Stimulated activated CD8-positive, alpha-beta memory T cell treated with anti-CD3 and anti-CD28 coated beads, Interleukin-15, amount 100 ng/mL, for 48 hours (primary cell): ENCODE results near the gene PDCD11.
"Not testable (repeated sequence)": the region's sequence is repeated elsewhere in the genome, so short reads cannot be mapped to it uniquely, and the experiment has no call there.

Experiments
- DNase-seq, 2 donors: peaks; one replicate each; pipeline ENCODE4 v3.0.0-alpha.2; 2020; ENCODE audit warnings: low read depth in 2 of 2

PDCD11 gene

DNA sequence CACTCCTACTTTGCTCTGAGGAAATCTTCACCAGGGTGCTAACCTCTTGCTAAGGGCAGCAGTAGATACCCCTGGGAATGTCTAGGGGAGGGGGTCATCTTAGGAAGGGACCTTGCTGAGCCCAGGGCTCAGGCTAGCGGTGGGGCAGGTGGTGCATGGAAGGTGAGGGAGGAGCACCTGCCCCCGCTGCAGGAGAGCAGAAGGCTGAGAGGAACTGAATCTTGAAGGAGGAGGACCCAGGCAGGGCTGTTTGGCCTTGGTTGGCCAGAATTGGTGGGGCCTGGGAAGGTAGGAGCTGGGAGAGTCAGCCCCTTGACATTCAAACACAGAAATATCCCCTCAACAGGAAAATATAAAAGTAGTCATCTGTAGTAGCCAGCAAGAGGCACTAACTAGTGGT, 75.6 kb downstream of the PDCD11 start:
- no peak for DNase-seq

DNA sequence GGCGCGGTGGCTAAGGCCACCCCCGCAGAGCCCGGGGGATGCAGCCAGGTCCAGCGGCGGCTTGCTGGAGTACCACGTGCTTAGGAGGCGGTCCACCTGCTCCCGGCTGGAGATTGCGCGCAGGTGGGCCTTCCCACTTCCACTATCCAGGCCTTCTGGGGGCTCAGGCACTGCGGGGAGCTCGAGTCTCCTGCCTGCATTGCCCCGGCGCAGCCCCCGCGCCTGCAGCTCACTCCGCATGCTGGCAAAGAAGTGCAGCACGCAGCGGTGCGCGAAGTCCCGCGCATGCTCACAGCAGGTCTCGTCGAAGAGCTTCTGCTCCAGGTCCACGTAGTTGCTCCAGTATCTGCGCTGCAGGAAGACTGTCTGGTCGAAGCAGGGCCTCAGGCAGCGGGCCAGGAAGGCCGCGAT, 76.8 kb downstream of the PDCD11 start:
- no peak for DNase-seq

DNA sequence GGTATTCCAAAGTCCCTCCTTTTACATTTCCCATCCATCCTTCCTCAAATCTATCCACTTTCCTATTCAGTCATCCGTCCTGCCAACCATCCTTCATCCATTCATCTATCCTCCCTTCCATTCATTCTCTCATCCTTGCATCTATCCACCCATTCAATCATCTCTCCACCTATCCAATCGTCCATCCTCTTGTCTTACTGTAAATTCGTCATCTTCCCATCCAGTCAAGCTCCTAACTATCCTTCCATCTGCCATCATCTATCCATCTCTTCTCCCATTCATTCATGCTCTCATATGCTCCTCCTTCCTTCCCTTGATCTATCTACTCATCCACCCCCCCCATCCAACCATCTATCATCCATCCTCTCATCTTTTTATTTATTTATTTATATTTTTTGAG, 77.7 kb downstream of the PDCD11 start:
- no peak for DNase-seq

DNA sequence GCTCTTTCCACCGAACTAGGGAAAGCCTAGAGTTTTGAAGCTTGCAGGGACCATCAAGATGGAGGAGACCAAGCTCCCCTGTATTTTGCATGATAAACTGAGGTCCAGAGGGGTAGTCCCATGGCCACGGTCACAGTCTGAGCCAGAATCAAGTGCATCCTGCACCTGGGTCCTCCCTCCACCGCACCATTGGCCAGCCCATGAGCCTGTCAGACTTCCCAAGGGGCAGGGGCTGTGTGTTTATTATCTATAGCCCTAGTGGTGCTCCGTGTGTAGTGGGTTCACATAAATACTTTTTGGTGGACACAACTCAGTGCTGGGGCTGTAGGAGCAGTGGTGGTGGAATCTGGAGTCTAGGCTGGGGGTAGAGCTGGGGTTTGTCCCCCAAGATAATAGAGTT, 79.0 kb downstream of the PDCD11 start:
- no peak for DNase-seq

DNA sequence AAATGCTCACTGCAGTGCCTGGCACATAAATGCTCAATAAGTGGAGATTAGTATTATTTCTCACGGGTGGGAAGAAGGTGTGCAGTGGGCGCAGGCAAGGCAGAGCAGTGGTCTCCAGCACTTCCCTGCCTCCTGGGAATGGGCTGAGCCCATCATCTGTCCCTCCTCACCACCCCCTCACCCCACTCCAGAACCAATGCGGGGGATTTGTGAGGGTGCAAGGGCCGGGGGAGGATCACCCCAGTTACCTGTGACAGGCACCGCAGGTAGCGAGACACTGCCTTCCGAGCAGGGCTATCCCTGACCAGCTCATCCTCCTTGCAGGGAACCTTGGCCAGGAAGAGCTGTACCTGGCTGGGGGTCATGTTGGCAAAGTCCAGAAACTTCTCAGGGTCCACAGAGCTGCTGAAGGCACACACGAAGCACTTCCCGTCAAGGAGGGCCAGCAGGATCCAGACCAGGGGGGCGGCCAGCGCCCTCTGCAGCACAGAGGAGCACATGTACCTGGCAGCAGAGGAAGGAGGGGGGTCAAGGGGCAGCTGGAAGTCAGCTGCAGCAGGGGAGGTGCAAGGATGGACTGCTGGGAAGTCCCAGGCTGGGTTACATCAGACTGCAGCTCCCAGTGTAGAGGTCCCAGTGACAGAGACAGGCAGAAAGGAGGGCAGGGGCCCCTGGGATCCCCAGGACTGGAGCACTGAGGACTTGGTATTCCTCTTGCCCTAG, 79.8 kb downstream of the PDCD11 start:
- no peak for DNase-seq

DNA sequence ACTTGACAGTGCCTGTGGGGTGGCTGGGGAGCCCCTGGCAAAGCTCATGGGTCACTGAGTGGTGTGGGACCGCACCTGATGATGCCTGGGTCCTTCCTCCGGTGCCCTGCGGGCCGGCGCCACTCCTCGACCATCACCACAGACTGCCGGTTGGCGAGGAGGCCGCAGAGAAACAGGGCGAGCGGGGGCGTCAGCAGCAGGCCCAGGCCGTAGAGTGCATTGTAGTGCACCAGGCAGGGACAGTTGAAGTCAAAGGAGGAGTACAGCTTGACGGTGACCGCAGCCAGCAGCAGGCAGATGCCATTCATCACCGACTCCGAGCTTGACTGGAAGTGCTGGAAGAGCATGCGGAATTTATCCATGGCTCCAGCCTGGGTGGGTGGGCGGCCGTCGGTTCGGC, 82.2 kb downstream of the PDCD11 start:
- no peak for DNase-seq

DNA sequence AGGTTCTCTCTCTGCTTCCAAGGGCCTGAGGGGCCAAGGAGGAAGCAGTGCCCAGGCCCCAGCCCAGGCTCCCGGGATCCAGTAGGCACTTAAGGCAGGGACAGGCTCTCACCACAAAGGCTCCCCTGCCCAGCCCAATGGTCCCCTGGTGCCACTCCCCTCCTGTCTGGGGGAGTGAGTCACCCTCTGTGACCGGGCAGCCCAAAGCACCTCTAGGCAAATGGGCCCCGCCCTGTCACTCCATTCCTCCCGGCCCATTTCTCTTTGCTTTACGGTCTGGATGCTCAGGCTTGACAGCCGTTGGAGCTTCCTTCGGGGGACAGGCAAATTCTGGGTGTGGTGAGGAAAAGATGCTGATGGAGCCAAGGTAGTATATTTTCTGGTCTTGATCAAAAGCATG, 82.7 kb downstream of the PDCD11 start, which contains the start of gene CALHM3:
TSS of gene CALHM3 (minus strand) at position 106 of the 400 bp plus-strand sequence. CDS start 208 bp downstream, outside the sequence.
- no peak for DNase-seq

DNA sequence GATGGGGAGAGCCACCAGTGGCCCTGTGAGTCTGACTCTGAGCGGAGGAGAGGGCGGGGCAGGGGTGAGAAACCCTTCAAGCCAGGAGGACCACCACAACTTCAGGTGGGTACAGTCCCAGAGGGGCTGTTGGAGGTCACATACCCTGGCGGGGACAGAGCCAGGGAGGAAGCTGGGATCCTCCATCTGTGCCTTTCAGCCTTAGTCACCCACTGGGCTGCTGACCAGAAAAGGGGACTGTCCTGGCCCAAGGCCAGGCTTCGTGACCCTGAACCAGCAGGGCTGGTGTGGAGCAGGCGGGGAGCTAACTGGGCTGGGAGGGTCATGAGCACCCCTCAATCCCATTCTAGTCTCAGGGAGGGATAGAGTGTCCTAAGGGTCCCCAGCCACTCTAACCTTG, 84.1 kb downstream of the PDCD11 start:
- no peak for DNase-seq

DNA sequence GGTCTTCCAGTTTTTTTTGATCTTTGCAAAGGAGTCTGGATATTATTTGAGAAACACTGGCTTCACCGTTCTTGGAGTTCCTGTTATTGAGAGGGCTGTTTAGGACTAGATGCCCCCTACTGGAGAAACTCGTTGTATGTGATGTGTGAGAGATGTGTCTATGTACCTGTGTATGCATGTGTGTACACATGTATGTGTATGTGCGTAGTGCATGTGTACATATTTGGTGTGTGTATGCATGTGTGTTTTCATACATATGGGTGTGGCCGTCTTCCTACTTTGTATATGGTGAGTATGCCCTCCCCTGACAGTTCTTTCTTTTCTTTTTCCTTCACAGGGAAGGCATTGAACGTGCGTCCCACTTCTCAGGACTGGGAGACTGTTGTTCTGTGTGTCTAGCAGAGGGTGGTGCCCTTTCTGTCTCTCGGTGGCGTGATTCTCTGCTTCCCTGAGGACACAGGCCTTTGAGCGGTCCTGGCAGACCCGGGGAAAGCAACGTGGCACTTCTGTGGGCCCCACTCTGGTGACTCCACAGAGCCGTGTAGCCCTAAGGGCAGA, 85.6 kb downstream of the PDCD11 start:
- DNase-seq: no peak

DNA sequence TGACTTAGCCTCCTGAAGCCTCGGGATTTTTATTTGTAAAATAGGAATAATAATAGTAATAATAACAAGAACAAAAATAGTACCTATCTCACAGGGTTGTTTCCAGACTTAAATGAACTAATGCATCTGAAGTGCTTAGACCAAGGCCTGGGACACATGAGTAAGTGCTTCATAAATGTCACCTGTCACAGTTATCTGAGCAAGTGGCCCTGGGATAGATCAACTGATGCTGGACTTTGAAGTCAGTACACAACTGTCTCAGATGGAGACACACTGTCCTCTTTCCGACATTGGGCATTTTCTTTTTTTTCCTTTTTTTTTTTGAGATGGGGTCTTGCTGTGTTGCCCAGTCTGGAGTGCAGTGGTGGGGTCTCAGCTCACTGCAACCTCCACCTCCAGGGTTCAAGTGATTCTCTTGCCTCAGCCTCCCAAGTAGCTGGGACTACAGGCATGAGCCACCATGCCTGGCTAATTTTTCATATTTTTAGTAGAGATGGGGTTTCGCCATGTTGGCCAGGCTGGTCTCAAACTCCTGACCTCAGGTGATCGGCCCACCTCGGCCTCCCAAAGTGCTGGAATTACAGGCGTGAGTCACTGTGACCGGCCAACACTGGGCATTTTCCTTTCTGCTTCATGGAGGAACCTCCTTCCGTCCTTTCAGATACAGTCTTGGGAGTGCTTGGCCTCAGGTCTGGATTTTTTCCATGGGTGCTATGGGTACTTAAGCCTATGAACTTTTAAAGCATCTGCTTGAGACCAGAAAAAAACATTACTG, 90.4 kb downstream of the PDCD11 start:
- DNase-seq: not testable (repeated sequence)

DNA sequence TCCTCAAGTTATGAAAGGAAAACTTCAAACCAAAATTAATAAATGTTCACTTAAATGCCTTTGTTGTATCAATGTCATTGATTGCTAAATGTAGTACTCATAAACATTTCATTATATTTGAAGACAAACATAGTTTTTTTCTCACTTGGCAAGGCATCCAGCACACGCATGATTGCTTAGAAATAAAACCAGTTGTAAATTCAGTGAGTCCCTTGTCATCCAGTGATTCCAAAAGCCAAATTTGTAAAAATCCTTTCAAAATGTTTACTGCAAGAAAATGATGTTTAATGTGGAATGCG, 90.9 kb downstream of the PDCD11 start:
- DNase-seq: no peak

DNA sequence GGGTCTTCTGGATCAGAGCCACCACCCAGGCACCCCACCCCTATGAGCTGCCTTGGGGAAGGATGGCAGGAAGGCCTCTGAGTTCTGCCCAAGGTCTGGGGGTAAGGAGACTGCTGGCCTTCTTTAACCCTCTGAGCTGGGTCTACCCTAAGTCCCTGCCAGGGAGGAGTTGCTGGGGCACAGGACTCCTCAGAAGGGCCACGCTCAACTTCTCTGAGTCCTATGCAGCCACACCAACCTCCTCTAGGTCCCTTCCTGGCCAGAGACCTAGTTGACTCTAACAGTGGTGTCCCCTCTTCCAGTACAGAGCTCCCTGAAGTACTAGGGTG, 94.5 kb downstream of the PDCD11 start:
- DNase-seq: no peak

DNA sequence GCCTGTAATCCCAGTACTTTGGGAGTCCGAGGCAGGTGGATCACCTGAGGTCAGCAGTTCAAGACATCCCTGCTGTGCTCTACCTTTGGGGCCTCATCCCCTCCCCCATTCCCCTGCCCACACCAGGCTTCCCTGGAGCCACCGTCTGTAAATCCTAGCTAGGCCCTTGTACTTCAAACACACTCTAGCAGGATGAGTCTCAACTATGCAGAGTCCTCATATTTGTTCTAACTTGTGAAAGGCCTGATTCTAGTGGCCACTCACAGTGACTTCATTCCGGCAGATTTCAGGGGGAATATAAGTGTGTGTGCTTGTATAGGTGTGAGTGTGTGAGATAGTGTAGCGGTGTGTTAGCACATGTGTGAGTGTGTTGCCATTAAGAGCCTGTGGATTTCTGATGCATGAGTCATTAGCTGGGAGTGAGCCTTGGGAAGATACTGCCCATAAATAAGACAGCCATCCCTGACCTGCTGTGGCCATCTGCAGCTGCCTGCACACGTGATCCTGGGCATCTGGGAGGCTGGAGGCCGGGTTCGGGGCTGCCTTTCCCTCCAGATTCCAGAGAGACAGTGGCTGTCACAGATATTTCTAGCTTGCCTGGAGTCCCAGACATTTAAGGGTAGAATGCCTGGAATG, 95.4 kb downstream of the PDCD11 start:
- no peak for DNase-seq

DNA sequence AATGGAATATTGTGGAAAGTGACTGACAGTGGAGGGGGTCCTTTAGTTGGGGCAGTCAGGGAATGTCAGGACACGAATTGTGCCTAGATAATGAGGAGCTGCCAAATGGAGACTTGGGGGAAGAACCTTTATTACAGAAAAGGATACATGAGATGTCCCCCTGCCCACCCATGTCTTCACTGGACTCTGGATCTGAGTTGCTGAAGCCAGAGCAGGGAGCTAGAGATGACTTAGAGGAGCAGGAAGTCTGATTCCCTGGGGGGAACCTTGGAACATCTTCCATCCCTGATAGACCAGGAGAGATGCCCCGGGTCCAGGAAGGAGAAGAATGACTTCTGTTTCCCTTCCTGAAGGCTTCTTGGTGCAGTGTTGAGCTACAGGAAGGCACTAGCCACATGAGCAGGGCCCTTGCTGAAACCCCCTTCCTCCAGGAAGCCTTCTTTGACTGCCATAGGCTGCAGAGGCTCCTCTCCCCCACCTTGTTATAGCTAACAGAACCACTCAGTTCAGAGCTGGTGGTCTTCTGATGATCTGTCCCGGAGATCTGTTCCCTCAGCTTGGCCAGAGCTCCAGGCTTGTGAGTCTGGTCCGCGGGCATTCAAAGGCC, 96.3 kb downstream of the PDCD11 start:
- DNase-seq: no peak

DNA sequence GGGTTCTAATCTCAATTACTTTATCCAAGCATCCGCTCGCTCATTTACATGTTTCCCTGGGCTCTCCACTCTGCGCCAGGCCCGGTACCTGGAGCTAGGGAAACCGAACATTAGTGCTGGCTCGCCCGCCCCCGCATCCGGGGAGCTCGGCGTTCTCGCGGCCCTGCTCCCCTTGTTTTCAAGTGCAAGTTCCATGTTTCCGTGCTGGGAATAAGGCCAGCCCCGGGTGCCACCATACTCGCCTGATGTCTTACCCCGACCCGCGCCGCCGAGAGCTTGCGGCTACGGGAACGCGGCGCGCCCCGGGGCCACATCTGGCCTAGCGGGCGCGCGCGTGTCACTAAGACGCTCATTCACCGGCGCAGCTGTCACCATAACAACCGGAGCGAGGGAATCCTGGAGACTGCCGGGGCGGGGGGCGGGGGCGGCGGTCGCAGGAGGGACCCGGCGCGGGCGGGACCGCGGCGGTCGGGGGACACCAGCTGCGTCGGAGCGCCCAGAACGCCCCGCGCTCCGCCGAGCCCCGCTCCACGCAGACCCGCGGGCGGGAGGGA, 97.0 kb downstream of the PDCD11 start, which contains the start of gene NEURL1:
TSS of gene NEURL1 (plus strand) at position 344 of the 554 bp plus-strand sequence. CDS start 683 bp downstream, outside the sequence.
- no peak for DNase-seq

DNA sequence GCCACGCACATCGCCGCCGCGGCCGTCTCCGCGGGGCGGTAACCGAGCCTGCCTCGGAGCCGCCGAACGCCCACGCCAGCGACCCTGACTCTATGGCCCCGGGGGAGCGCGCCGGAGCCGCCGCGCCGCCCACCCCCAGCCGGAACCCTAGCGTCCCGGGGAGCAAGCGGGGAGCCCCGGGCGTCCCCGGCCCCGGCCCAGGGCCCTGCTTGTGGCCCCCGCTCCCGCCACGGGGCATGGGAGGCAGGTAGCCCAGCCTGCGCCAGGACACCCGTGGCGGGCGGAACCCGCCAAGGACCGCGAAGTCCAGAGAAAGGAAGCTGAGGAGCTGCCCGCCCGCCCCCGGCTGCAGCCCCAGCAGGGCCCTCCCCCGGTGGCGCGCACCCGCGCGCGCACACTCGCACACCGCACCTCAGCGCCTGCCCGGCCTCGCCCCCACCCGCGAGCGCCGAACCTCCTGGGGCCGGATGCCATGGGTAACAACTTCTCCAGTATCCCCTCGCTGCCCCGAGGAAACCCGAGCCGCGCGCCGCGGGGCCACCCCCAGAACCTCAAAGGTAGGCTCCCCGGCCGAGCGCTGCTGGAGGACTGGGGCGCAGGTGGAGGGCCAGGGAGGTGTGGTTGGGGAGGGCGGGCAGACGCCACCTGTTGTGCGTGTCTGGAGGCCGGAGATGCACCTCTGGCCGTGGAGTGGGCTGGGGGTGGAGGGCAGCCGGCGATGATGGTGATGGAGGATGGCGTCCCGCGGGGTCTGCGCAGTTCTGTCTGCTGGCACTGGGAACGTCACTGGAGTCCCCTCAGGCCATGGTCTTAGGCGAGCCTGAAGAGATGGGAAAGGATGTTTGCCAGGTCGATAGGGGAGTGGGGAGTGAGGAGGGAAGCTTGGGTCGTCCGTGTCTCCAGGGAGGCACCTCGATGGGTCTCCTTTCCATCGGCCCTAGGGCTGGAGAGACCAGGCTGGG, 97.8 kb downstream of the PDCD11 start:
- no peak for DNase-seq

DNA sequence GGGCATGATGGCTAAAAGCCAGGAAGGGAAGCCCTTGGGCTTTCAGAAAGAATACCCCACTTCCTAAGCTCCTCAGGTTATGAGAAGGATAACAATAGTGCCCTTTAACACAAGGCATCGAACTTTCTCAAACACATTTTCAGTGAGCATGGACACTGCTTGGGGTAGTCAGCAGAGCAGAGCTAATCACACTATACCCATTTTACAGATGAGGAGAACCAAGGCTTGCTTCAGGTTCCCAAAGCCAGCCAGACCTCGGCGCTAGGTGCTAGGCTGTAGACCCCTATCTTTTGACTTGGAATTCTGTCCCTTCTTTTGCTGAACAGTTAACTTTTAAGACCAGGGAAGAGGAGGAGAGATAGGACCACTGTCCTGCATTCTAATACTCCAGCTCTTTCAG, 98.9 kb downstream of the PDCD11 start:
- no peak for DNase-seq
